Measurements from ENCODE around the gene P2RY2. TPM values are rescaled to one million over a fixed set of nuclear protein-coding genes. Genes with fewer than 3 reads are reported as not detected.

Gene P2RY2
- total RNA-seq, 4 donors from 2014 or later: 0.17 to 0.57 TPM; not detected in 2

GRCh38 chr11:73273222-73273895, 55.3 kb downstream of the P2RY2 start:
- no peak for TF ChIP-seq CTCF (IDR thresholded peaks at IDR 0.05; ENCODE audit: low read depth)

DNA sequence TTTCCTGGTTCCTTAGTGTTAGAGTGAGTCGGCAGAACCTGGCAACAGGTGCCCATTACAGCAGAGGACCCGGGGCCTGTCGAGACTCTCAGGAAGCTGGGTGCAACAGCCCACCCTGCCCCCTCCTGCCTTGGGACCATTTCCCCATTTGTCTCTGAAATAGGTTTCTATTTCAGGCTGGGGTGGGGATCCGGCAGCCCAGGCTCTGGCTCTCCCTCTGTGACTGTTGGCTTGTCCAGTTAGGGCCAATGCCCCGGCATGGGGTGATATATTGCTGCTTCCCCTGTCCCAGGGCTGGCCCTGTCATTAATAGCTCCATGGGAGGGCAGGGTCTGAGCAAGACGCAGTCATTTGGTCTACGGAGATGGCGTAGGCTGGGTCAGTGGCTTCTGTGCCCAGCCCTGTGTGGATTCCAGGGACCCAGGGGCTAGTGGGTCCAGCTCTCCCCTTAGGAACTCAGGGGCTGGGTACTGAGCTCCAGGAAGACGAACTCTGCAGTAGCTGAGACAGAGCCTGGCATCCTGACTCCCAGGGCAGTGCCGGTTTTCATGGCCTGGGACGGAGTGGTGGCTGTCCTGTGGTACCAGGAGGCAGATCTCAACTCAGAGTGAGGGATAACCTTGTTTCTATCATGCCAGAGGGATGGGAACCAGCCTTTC, 56.8 kb downstream of the P2RY2 start:
- no peak for TF ChIP-seq CTCF (IDR thresholded peaks at IDR 0.05; ENCODE audit: low read depth)

DNA sequence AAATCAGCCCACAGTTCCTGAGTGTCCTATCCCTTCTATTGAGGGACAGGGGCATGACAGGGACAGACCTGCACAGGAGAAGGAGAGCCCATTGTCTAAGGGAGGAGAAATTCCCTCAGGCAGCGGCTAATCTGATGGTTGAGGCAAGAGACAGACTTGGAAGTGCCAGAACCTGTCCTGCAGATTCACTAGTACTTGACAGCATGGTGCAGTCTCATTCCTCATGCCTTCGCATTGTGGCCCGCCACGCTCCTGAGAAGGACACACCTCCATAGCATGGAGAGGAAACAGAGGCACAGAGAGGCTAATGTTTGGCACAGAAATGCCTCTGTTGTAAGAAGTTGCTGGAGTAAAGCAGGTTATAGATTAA, 57.3 kb downstream of the P2RY2 start:
- no peak for TF ChIP-seq CTCF (IDR thresholded peaks at IDR 0.05; ENCODE audit: low read depth)

DNA sequence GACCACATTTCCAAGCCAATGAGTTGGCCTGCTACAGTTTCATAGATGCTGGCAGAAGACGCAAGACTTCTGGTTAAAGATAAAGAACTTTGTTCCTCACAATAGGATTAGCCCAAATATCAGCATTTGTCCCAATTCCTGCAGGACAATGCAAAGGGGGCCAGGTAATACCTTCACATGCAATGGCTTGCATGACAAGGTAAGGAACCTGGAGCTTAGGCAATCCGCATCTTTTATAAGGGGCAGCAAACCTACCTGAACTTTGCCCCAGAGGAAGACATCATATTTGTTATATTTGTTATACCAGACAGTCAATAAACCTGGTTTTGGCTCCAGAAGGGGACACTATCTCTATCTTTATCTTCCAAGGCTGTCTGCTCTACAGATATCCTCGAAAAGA, 59.4 kb downstream of the P2RY2 start:
- no peak for TF ChIP-seq CTCF (IDR thresholded peaks at IDR 0.05; ENCODE audit: low read depth)

DNA sequence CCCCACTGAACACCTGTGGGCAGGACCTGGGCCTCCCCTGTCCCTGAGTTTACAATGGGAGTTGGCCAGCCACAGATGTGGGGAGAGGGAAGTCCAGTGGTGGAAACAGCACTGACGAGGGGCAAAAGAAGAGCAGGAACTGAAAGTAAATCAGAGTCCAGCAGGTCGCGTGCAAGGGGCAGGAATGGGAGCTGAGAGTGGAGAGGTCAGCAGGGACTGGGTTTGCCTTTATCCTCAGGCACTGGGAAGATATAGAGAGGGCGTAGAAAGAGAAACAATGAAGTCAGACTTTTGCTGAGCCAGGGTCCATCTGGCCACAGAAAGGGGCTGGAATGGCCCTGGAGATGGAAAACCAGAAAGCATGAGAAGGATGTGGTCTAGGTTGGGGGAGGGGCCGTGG, 62.5 kb downstream of the P2RY2 start:
- no peak for TF ChIP-seq CTCF (IDR thresholded peaks at IDR 0.05; ENCODE audit: low read depth)

- TF ChIP-seq CTCF (IDR thresholded peaks at IDR 0.05; ENCODE audit: low read depth): no peak
Measured at GRCh38 chr11:73281201-73281741, 63.2 kb downstream of the P2RY2 start.

- no peak for TF ChIP-seq CTCF (IDR thresholded peaks at IDR 0.05; ENCODE audit: low read depth)
Measured at GRCh38 chr11:73281796-73282660, 63.9 kb downstream of the P2RY2 start.
